ENCODE results near the gene CXCL13.

- TF ChIP-seq CTCF (IDR thresholded peaks at IDR 0.05) (no peak), POLR2A (IDR thresholded peaks at IDR 0.05) (no peak)
These were observed 46.2 kb downstream of the CXCL13 start for GRCh38 chr4:77651820-77652219.

Data from body of pancreas (tissue), 4 donors.